Measurements from ENCODE around the gene SRBD1.

- TF ChIP-seq CTCF (conservative IDR thresholded peaks at IDR 0.05; ENCODE audit: low read depth in 2 of 2) (no peak), POLR2AphosphoS5 (IDR thresholded peaks at IDR 0.05; ENCODE audit: low read depth) (no peak), REST (IDR thresholded peaks at IDR 0.05; ENCODE audit: unreplicated experiment) (no peak), EZH2 (IDR thresholded peaks at IDR 0.05; ENCODE audit: low read depth, unreplicated experiment) (peak; percentile 50), JUNB (IDR thresholded peaks at IDR 0.05; ENCODE audit: unreplicated experiment) (no peak), ETS1 (IDR thresholded peaks at IDR 0.05) (no peak), EZH2phosphoT487 (IDR thresholded peaks at IDR 0.05; ENCODE audit: unreplicated experiment) (no peak), CREB1 (CRISPR knock-in tag; IDR thresholded peaks at IDR 0.05; ENCODE audit: low read depth) (no peak), STAT1 (IDR thresholded peaks at IDR 0.05; ENCODE audit: unreplicated experiment) (no peak), NANOG (IDR thresholded peaks at IDR 0.05; ENCODE audit: borderline replicate concordance) (no peak)
Observed at GRCh38 chr2:45649858-45650811, 39.1 kb upstream of the SRBD1 start.
